AG09319 (cell line): Measurements from ENCODE around the gene HMGCL.
A peak's percentile ranks its signal among the peaks of the same experiment; 100 is the strongest.
"Not testable (repeated sequence)": the region's sequence is repeated elsewhere in the genome, so short reads cannot be mapped to it uniquely, and the experiment has no call there.

ENCODE experiments used
- DNase-seq: peaks from one replicate; pipeline ENCODE4 v3.0.0-alpha.2; 2010; ENCODE audit warnings: low read depth; ENCODE audit errors: extremely low read depth
- CTCF ChIP-seq: IDR thresholded peaks from 2 replicates; pipeline ENCODE4 v1.5.1; 2011; ENCODE audit warnings: low read depth, mild to moderate bottlenecking, inconsistent platforms, low read length, moderate library complexity

The HMGCL gene

DNA sequence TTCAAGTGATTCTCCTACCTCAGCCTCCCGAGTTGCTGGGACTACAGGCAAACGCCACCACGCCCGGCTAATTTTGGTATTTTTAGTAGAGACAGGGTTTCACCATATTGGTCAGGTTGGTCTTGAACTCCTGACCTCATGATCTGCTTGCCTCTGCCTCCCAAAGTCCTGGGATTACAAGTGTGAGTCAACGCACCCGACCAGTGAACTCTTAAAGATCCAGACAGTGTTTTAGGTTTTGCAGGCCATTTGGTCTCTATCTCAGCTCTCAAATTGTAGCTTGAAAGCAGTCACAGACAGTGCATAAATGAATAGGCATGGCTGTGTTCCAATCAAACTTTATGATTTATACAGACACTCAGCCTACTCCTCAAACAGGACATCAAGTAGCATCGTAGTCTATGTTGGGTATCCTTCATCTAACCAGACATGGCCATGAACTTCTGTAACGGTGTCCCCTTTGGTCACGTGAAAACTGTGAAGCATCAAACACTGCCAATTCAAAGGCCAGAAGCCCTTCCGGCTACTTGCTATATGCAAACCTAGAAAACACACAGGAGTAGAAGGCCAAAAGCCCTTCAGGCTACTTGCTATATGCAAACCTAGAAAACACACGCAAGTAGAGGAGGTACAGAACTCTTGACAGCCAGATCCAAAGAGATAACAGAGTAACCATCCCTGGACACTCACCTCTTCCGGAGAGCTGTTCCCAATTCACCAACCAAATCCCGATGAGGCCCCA, 39.7 kb upstream of the HMGCL start:
- no peak for TF ChIP-seq CTCF
- no peak for DNase-seq

DNA sequence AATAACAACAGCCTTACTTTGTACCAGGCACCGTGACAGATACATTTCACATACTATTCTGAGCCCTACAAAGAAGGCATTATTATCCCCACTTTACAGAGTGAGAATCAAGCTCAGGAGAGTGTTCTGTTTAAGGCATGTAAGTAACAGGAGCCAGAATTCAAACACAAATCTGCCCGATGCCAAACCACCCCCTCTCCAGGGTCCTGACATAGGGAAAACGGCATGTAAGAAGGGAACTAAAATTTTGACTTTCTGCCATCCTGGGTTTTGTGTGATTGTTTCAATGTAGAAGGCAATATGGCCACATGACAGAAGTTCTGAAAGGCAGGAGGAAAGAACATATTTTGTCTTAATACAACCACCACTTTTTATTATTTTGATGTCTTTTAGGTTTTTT, 37.4 kb upstream of the HMGCL start:
- no peak for TF ChIP-seq CTCF
- DNase-seq, result no peak

GRCh38 chr1:23854568-23854967, 29.3 kb upstream of the HMGCL start:
- TF ChIP-seq CTCF, result peak; percentile 19
- no peak for DNase-seq

- not testable (repeated sequence) for DNase-seq
These were observed 27.9 kb upstream of the HMGCL start for GRCh38 chr1:23853124-23853523.

DNA sequence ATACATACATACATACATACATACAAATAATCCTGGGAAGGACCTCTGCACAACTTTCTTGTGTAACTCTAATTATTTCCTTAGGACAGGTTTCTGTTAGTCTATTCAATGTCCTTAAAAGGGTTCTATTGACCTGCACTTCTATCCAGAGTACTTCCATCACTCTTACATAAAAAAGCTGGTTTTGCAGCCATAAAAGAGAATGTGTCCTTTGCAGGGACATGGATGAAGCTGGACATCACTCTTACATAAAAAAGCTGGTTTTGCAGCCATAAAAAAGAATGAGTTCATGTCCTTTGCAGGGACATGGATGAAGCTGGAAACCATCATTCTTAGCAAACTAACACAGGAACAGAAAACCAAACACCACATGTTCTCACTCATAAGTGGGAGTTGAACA, 26.2 kb upstream of the HMGCL start:
- not testable (repeated sequence) for DNase-seq

GRCh38 chr1:23848673-23849616, 23.7 kb upstream of the HMGCL start:
- no peak for TF ChIP-seq CTCF
- no peak for DNase-seq

- DNase-seq, result not testable (repeated sequence)
These were observed 22.4 kb upstream of the HMGCL start for GRCh38 chr1:23847482-23848095.

- no peak for DNase-seq
- no peak for TF ChIP-seq CTCF
These were observed 19.9 kb upstream of the HMGCL start for GRCh38 chr1:23845163-23845562.
